Tibial nerve (tissue), 4 donors: ENCODE measurements around the gene PLEKHG2. TPM values are rescaled to one million over a fixed set of nuclear protein-coding genes. Genes with fewer than 3 reads are reported as not detected.
"Not testable (repeated sequence)": the region's sequence is repeated elsewhere in the genome, so short reads cannot be mapped to it uniquely, and the experiment has no call there.

Experiments used
- DNase-seq, 2 donors: peaks; one replicate each; pipeline ENCODE4 v3.0.0-alpha.2; 2019; ENCODE audit warnings: low spot score in 2 of 2
- H3K27ac ChIP-seq, 4 donors: fragments of 200-600 bp; sonication (generic) in 3 of 4; one replicate each; pipeline ENCODE4 v1.5.1; 2017 to 2019; ENCODE audit warnings: mild to moderate bottlenecking in 1 of 4
- H3K27me3 ChIP-seq, 2 donors: fragments of 200-600 bp; sonication (generic) in 1 of 2; one replicate each; pipeline versions ENCODE4 v1.5.1 to v1.6.0; 2017 to 2019
- H3K36me3 ChIP-seq, 3 donors: fragments of 200-600 bp; sonication (generic); one replicate each; pipeline ENCODE4 v1.5.1; 2018 to 2019
- H3K4me1 ChIP-seq, 4 donors: fragments of 200-600 bp; sonication (generic) in 3 of 4; one replicate each; pipeline ENCODE4 v1.5.1; 2017 to 2019
- H3K4me3 ChIP-seq, 4 donors: fragments of 200-600 bp; sonication (generic) in 3 of 4; one replicate each; pipeline ENCODE4 v1.5.1; 2017 to 2019; ENCODE audit warnings: mild to moderate bottlenecking in 1 of 4, moderate library complexity in 1 of 4
- H3K9me3 ChIP-seq, 4 donors: fragments of 200-600 bp; sonication (generic) in 3 of 4; one replicate each; pipeline ENCODE4 v1.5.1; 2017 to 2019
- CTCF ChIP-seq, 5 experiments: fragments of 200-600 bp in 3 of 5; fragments of 450-650 bp in 2 of 5; sonication (generic) in 3 of 5; IDR thresholded peaks; one replicate each; pipeline ENCODE4 v1.5.1; 2016 to 2019; ENCODE audit warnings: antibody characterized with exemption in 5 of 5, mild to moderate bottlenecking in 3 of 5, moderate library complexity in 2 of 5
- EP300 ChIP-seq, 2 donors: sonication (generic); formaldehyde crosslinking; IDR thresholded peaks; one replicate each; pipeline ENCODE4 v1.6.1; 2017; ENCODE audit warnings: antibody characterized with exemption in 2 of 2, mild to moderate bottlenecking in 1 of 2
- POLR2A ChIP-seq, 2 donors: fragments of 450-650 bp; IDR thresholded peaks; one replicate each; pipeline ENCODE4 v1.6.1; 2017; ENCODE audit warnings: antibody characterized with exemption in 2 of 2, mild to moderate bottlenecking in 2 of 2, moderate library complexity in 2 of 2
- WGBS, 2 donors: methylation state at CpG; one replicate each; pipeline ENCODE4 v1.1.5; 2018; 5-methylcytosine and 5-hydroxymethylcytosine counted together
- total RNA-seq, 4 donors: library from RNA; depleted of rRNA; stranded (reverse); fragments of >200 nt; gene quantifications; one replicate each; pipeline ENCODE4 v1.1.0, GENCODE V29; 2016

The PLEKHG2 gene
- total RNA-seq, 4 donors from 2014 or later: 20.1 to 62.1 (median 35.6) TPM

- Histone ChIP-seq H3K27me3 (no peaks in the 10 kb centered on the region), H3K9me3 (no peaks in the 10 kb centered on the region), H3K4me3 (no peak overlapping the region), H3K27ac (no peak overlapping the region), H3K4me1 (peaks cover 7 to 49% (median 31%) of the 10 kb centered on the region in 4 donors), H3K36me3 (peaks cover 2 to 30% (median 8%) of the 10 kb centered on the region in 3 donors)
- whole genome bisulfite sequencing, 2 donors: 59 to 72% methylated on average over 3 of the region's 3 CpGs
- DNase-seq: no peak
- TF ChIP-seq EP300 (IDR thresholded peaks at IDR 0.05) (no peak), CTCF (IDR thresholded peaks at IDR 0.05) (no peak), POLR2A (IDR thresholded peaks at IDR 0.05) (no peak)
Measured at GRCh38 chr19:39448271-39448670, 35.8 kb downstream of the PLEKHG2 start.

DNA sequence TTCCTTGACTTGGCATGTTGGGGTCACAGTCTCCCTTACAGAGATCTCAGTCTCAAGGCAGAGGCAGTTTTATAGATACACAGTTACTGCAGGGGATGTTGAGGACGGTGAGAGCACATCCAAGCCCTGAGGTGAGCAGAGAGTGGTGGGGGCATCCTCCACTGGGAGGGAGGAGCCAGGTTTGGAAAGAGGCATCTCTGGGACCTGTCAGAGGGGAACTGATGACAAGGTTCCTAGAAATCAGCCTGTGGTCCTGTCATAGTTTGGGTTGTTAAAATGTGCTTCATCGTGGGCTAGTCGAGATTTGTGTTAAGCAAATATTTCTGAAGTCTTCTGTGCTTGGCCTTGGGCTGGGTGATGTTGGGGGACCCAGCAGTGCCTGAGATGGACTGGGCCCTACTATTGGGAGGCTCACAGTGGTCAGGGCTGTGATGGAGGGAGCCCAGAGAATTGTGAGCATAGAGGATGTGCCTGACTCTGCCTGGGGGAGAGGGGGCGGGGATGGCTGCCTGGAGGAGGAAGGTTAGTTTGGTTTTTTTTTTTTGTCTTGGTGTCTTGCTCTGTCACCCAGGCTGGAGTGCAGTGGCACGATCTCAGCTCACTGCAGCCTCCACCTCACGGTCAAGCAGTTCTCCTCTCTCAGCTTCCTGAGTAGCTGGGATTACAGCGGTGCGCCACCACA, 36.8 kb downstream of the PLEKHG2 start:
- no peak for TF ChIP-seq EP300 (IDR thresholded peaks at IDR 0.05)
- TF ChIP-seq CTCF (IDR thresholded peaks at IDR 0.05): no peak
- no peak for TF ChIP-seq POLR2A (IDR thresholded peaks at IDR 0.05)
- Histone ChIP-seq H3K4me1 (peaks cover 7 to 46% (median 29%) of the 10 kb centered on the region in 4 donors), H3K27ac (no peak overlapping the region), H3K27me3 (no peaks in the 10 kb centered on the region), H3K9me3 (no peaks in the 10 kb centered on the region), H3K4me3 (no peak overlapping the region), H3K36me3 (peaks cover 2 to 40% (median 14%) of the 10 kb centered on the region in 3 donors)
- no peak for DNase-seq
- WGBS, 2 donors: 75 to 85% methylated on average over 8 of the region's 8 CpGs

GRCh38 chr19:39451257-39451656, 38.8 kb downstream of the PLEKHG2 start:
- WGBS, 2 donors: 93 to 95% methylated on average over 8 of the region's 8 CpGs
- H3K4me3 ChIP-seq, H3K27me3 ChIP-seq, DNase-seq, H3K9me3 ChIP-seq, H3K27ac ChIP-seq: not testable (repeated sequence)
- Histone ChIP-seq H3K4me1 (peaks cover 6 to 39% (median 25%) of the 10 kb centered on the region in 4 donors), H3K36me3 (peaks cover 2 to 55% (median 14%) of the 10 kb centered on the region in 3 donors)

GRCh38 chr19:39463403-39463802, 50.9 kb downstream of the PLEKHG2 start:
- H3K9me3 ChIP-seq: no peaks in the 10 kb centered on the region
- H3K27ac ChIP-seq: no peak overlapping the region
- WGBS, 2 donors: 76 to 91% methylated on average over 3 of the region's 3 CpGs
- no peak overlapping the region for H3K4me3 ChIP-seq
- no peaks in the 10 kb centered on the region for H3K27me3 ChIP-seq
- H3K36me3 ChIP-seq: peaks cover 7 to 92% (median 39%) of the 10 kb centered on the region in 3 donors
- H3K4me1 ChIP-seq: no peaks in the 10 kb centered on the region
- DNase-seq: no peak
- TF ChIP-seq POLR2A (IDR thresholded peaks at IDR 0.05): no peak
- no peak for TF ChIP-seq CTCF (IDR thresholded peaks at IDR 0.05)
- TF ChIP-seq EP300 (IDR thresholded peaks at IDR 0.05): no peak

GRCh38 chr19:39465956-39466747, 53.7 kb downstream of the PLEKHG2 start:
- Histone ChIP-seq H3K27me3 (no peaks in the 10 kb centered on the region), H3K36me3 (peaks cover 7 to 92% (median 40%) of the 10 kb centered on the region in 3 donors), H3K4me3 (no peak overlapping the region), H3K27ac (no peak overlapping the region), H3K4me1 (no peaks in the 10 kb centered on the region), H3K9me3 (no peaks in the 10 kb centered on the region)
- TF ChIP-seq EP300 (IDR thresholded peaks at IDR 0.05) (no peak), POLR2A (IDR thresholded peaks at IDR 0.05) (no peak), CTCF (IDR thresholded peaks at IDR 0.05) (no peak)
- WGBS, 2 donors: 89 to 90% methylated on average over 18 of the region's 18 CpGs
- no peak for DNase-seq
